SH-SY5Y (cell line): ENCODE data around the gene BPIFA1.

ENCODE experiments used
- GATA2 ChIP-seq: IDR thresholded peaks from 2 replicates; pipeline ENCODE4 v1.6.1; 2011; ENCODE audit warnings: mild to moderate bottlenecking, low read depth, low read length
- GATA3 ChIP-seq: IDR thresholded peaks from 2 replicates; pipeline ENCODE4 v1.6.1; 2011; ENCODE audit warnings: low read depth, mild to moderate bottlenecking, low read length, moderate library complexity

DNA sequence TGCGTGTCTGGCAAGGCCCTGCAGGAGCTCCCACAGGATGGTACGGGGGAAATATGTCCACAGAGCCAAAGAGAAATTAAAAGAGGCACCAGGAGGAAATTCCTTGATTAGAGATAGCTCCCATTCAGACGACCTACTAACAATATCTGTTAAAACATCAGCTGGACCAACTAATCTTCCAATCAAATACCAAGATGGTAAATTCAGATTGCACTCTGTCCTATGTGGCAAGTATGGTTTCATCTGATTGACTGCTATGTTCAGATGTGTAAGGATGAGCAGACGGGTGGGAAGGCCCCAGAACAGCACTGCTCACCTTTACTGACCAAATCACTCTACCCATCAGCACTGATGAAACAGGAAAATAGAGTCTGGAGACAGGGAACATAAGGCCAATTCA lies 48.3 kb upstream of the BPIFA1 start:
- TF ChIP-seq GATA2 (no peak), GATA3 (no peak)
